Liver (tissue), 9 donors: ENCODE data around the gene IL17RC. TPM values are rescaled to one million over a fixed set of nuclear protein-coding genes. Genes with fewer than 3 reads are reported as not detected.

ENCODE experiments used
- DNase-seq: peaks from one replicate; pipeline ENCODE4 v3.0.0-alpha.2; 2017; ENCODE audit warnings: low spot score
- H3K27ac ChIP-seq, 2 donors: one replicate each; pipeline ENCODE4 v1.7.0; 2013; ENCODE audit warnings: inconsistent platforms in 2 of 2, low read length in 2 of 2, control low read depth in 1 of 2, low read depth in 1 of 2, mild to moderate bottlenecking in 1 of 2
- H3K27me3 ChIP-seq, 4 donors: one replicate each; pipeline versions ENCODE4 v1.6.1 to v1.7.0; 2013; ENCODE audit warnings: low read length in 3 of 4, inconsistent platforms in 1 of 4, mild to moderate bottlenecking in 1 of 4, moderate library complexity in 1 of 4; ENCODE audit not compliant: control insufficient read depth in 4 of 4, insufficient read depth in 4 of 4
- H3K36me3 ChIP-seq, 4 donors: one replicate each; pipeline versions ENCODE4 v1.6.1 to v1.7.0; 2013; ENCODE audit warnings: low read length in 3 of 4, mild to moderate bottlenecking in 3 of 4, low read depth in 1 of 4, moderate library complexity in 1 of 4; ENCODE audit not compliant: control insufficient read depth in 4 of 4, insufficient read depth in 3 of 4
- H3K4me1 ChIP-seq, 4 donors: one replicate each; pipeline versions ENCODE4 v1.6.1 to v1.7.0; 2013; ENCODE audit warnings: low read length in 3 of 4, mild to moderate bottlenecking in 3 of 4, moderate library complexity in 1 of 4; ENCODE audit not compliant: control insufficient read depth in 4 of 4, insufficient read depth in 4 of 4
- H3K4me3 ChIP-seq, 3 donors: one replicate each; pipeline versions ENCODE4 v1.6.1 to v1.7.0; 2013; ENCODE audit warnings: low read length in 3 of 3, control low read depth in 1 of 3, low read depth in 1 of 3, mild to moderate bottlenecking in 1 of 3
- H3K9ac ChIP-seq, 2 donors: one replicate each; pipeline ENCODE4 v1.7.0; 2013; ENCODE audit warnings: low read length in 2 of 2, mild to moderate bottlenecking in 2 of 2, moderate library complexity in 2 of 2, control low read depth in 1 of 2, low read depth in 1 of 2
- H3K9me3 ChIP-seq, 4 donors: one replicate each; pipeline versions ENCODE4 v1.6.1 to v1.7.0; 2013; ENCODE audit warnings: low read length in 3 of 4; ENCODE audit not compliant: control insufficient read depth in 4 of 4
- ATF3 ChIP-seq: IDR thresholded peaks from 2 replicates; pipeline ENCODE4 v1.6.1; 2016; ENCODE audit warnings: antibody characterized with exemption
- CTCF ChIP-seq: fragments of 150-350 bp; IDR thresholded peaks from 2 replicates; pipeline ENCODE4 v1.5.1; 2017; ENCODE audit warnings: improper control_type of control experiment, low read depth, low read length; ENCODE audit not compliant: missing input control
- EGR1 ChIP-seq, 2 donors: IDR thresholded peaks; 2 replicates each; pipeline ENCODE4 v1.6.1; 2016 to 2018; ENCODE audit warnings: antibody characterized with exemption in 2 of 2, low read depth in 2 of 2
- FOXA1 ChIP-seq: IDR thresholded peaks from 2 replicates; pipeline ENCODE4 v1.6.1; 2016; ENCODE audit warnings: antibody characterized with exemption
- FOXA2 ChIP-seq: IDR thresholded peaks from 2 replicates; pipeline ENCODE4 v1.6.1; 2016; ENCODE audit warnings: antibody characterized with exemption
- GABPA ChIP-seq, 2 donors: IDR thresholded peaks in 1 of 2; conservative IDR thresholded peaks in 1 of 2; 2 replicates each; pipeline ENCODE4 v1.6.1; 2016; ENCODE audit warnings: antibody characterized with exemption in 2 of 2, mild to moderate bottlenecking in 1 of 2, moderate library complexity in 1 of 2
- HNF4A ChIP-seq, 2 donors: conservative IDR thresholded peaks; 2 replicates each; pipeline ENCODE4 v1.6.1; 2016; ENCODE audit warnings: antibody characterized with exemption in 2 of 2, mild to moderate bottlenecking in 2 of 2
- HNF4G ChIP-seq: IDR thresholded peaks from 2 replicates; pipeline ENCODE4 v1.6.1; 2016; ENCODE audit warnings: antibody characterized with exemption
- JUND ChIP-seq, 2 donors: IDR thresholded peaks; 2 replicates each; pipeline ENCODE4 v1.6.1; 2016; ENCODE audit warnings: antibody characterized with exemption in 2 of 2
- MAX ChIP-seq: IDR thresholded peaks from 2 replicates; pipeline ENCODE4 v1.6.1; 2016; ENCODE audit warnings: antibody characterized with exemption
- NR2F2 ChIP-seq: IDR thresholded peaks from 2 replicates; pipeline ENCODE4 v1.6.1; 2016; ENCODE audit warnings: antibody characterized with exemption
- RAD21 ChIP-seq, 2 donors: IDR thresholded peaks; 2 replicates each; pipeline ENCODE4 v1.6.1; 2016; ENCODE audit warnings: antibody characterized with exemption in 2 of 2, mild to moderate bottlenecking in 2 of 2
- REST ChIP-seq: IDR thresholded peaks from 2 replicates; pipeline ENCODE4 v1.6.1; 2016; ENCODE audit warnings: antibody characterized with exemption, mild to moderate bottlenecking
- RXRA ChIP-seq, 2 donors: IDR thresholded peaks; 2 replicates each; pipeline ENCODE4 v1.6.1; 2017 to 2018; ENCODE audit warnings: antibody characterized with exemption in 2 of 2, mild to moderate bottlenecking in 1 of 2
- SP1 ChIP-seq: IDR thresholded peaks from 2 replicates; pipeline ENCODE4 v1.6.1; 2018; ENCODE audit warnings: antibody characterized with exemption, mild to moderate bottlenecking
- TAF1 ChIP-seq: conservative IDR thresholded peaks from 2 replicates; pipeline ENCODE4 v1.6.1; 2016; ENCODE audit warnings: antibody characterized with exemption, mild to moderate bottlenecking
- YY1 ChIP-seq: IDR thresholded peaks from 2 replicates; pipeline ENCODE4 v1.6.1; 2016; ENCODE audit warnings: antibody characterized with exemption, mild to moderate bottlenecking
- ZBTB33 ChIP-seq: IDR thresholded peaks from 2 replicates; pipeline ENCODE4 v1.6.1; 2016; ENCODE audit warnings: antibody characterized with exemption
- WGBS: extraction: QIAGEN DNeasy Blood & Tissue Kit; methylation state at CpG from one replicate; pipeline ENCODE4 v1.1.7; 2013; 5-methylcytosine and 5-hydroxymethylcytosine counted together
- polyA plus RNA-seq, 2 donors: library from polyadenylated mRNA; stranded (reverse) in 1 of 2; unstranded in 1 of 2; fragments of 200-250 nt in 1 of 2; fragments of >200 nt in 1 of 2; fragmentation: Nextera tagmentation in 1 of 2; extraction: Ambion mirVana in 1 of 2; gene quantifications; one replicate each; pipeline versions ENCODE4 v1.2.1 to v1.2.3, GENCODE V29; 2013 to 2015
- total RNA-seq, 2 donors: library from RNA; depleted of rRNA; stranded (reverse); fragments of >200 nt; gene quantifications; one replicate each; pipeline ENCODE4 v1.2.3, GENCODE V29; 2014
- donor health status: healthy.
- donor health status: healthy.
- donor health status: healthy.
- donor health status: healthy.
- donor health status: healthy.

The IL17RC gene
- total and polyA plus RNA-seq, 4 donors = 15.4 to 62.8 (median 25.7) TPM

GRCh38 chr3:9955067-9955502 is 38.2 kb downstream of the IL17RC start:
- 50% methylated on average over 12 of the region's 12 CpGs for WGBS
- TF ChIP-seq SP1 = no peak
- no peak for TF ChIP-seq CTCF
- no peak for TF ChIP-seq FOXA2
- no peak for TF ChIP-seq YY1

GRCh38 chr3:9955611-9956352 is 38.9 kb downstream of the IL17RC start:
- Histone ChIP-seq H3K27ac (no peak overlapping the region), H3K4me3 (no peak overlapping the region), H3K9ac (no peak overlapping the region), H3K36me3 (no peaks in the 10 kb centered on the region), H3K4me1 (peaks cover 8 to 22% (median 15%) of the 10 kb centered on the region in 4 donors), H3K9me3 (no peaks in the 10 kb centered on the region), H3K27me3 (peaks cover 0 to 3% (median 0%) of the 10 kb centered on the region in 4 donors)
- no peak for DNase-seq
- WGBS = 82% methylated on average over 5 of the region's 5 CpGs
- TF ChIP-seq FOXA1 (no peak), MAX (peak; percentile 15), HNF4A (conservative IDR thresholded peaks at IDR 0.05) (peak; percentile 41 to 47), YY1 (no peak), FOXA2 (no peak), RXRA (IDR thresholded peaks at IDR 0.05) (peak; percentile 57 to 71), REST (no peak), SP1 (no peak), ZBTB33 (no peak), JUND (IDR thresholded peaks at IDR 0.05) (no peak), ATF3 (peak; percentile 24), TAF1 (no peak), EGR1 (IDR thresholded peaks at IDR 0.05; ENCODE audit: low read depth in 2 of 2) (no peak), RAD21 (IDR thresholded peaks at IDR 0.05) (peak in 1 of 2 donors; percentile 12), HNF4G (no peak), NR2F2 (no peak), GABPA (IDR thresholded peaks at IDR 0.05 in 1 of 2, conservative IDR thresholded peaks at IDR 0.05 in 1 of 2) (no peak), CTCF (no peak)

More at GRCh38 chr3:9955067-9955502, 38.2 kb downstream of the IL17RC start:
- Histone ChIP-seq H3K27me3 (peaks cover 0 to 3% (median 0%) of the 10 kb centered on the region in 4 donors), H3K4me1 (peaks cover 8 to 22% (median 15%) of the 10 kb centered on the region in 4 donors), H3K27ac (no peak overlapping the region), H3K4me3 (no peak overlapping the region), H3K9me3 (no peaks in the 10 kb centered on the region), H3K9ac (no peak overlapping the region), H3K36me3 (no peaks in the 10 kb centered on the region)
- DNase-seq = no peak
